Measurements from ENCODE around the gene RASL10A. TPM values are rescaled to one million over a fixed set of nuclear protein-coding genes. Genes with fewer than 3 reads are reported as not detected.

RASL10A gene
- total and polyA plus RNA-seq, 9 of the 15 experiments (the other 6 are each of a cell fraction or from before 2014, with no cell fraction given): 0.17 to 1.2 (median 0.45) TPM; not detected in 3

GRCh38 chr22:29336751-29337490 is 21.4 kb upstream of the RASL10A start:
- BruUV-seq (replicated peaks): no TSS peak

GRCh38 chr22:29335656-29336055 is 20.2 kb upstream of the RASL10A start:
- CTCF ChIA-PET (ENCODE audit: low intra/inter-chr PET ratio): no interaction called here
- Histone ChIP-seq H3K79me2 (ENCODE audit: control insufficient read depth, insufficient read depth, low read length) (no peaks in the 10 kb centered on the region), H3K4me2 (ENCODE audit: insufficient read depth, low read length) (no peak overlapping the region), H3K9ac (ENCODE audit: insufficient read depth in 1 of 2, low read depth in 2 of 2, low read length in 2 of 2) (no peak overlapping the region), H3K27ac (ENCODE audit: extremely low read depth, low read depth, low read length) (no peak overlapping the region), H3K9me3 (replicated peaks; ENCODE audit: control insufficient read depth, insufficient read depth, low read depth, low read length) (no peaks in the 10 kb centered on the region), H4K20me1 (replicated peaks; ENCODE audit: control insufficient read depth, insufficient read depth, low read length) (no peaks in the 10 kb centered on the region), H3K9me1 (ENCODE audit: control insufficient read depth, insufficient read depth, low read length) (no peaks in the 10 kb centered on the region), H2AFZ (ENCODE audit: low read depth, low read length) (no peak overlapping the region), H3K4me1 (replicated peaks in 1 of 2; ENCODE audit: control insufficient read depth in 2 of 2, insufficient read depth in 2 of 2, low read length in 2 of 2) (peaks cover 0 to 10% of the 10 kb centered on the region in 2 experiments; a peak in 2 of 5 replicates), H3K4me3 (no peak overlapping the region), H3K36me3 (ENCODE audit: control insufficient read depth, insufficient read depth, low read length) (peaks cover 54% of the 10 kb centered on the region; the same call in 2 of the 3 replicates), H3K27me3 (ENCODE audit: control insufficient read depth in 2 of 2, insufficient read depth in 2 of 2, low read length in 2 of 2) (no peaks in the 10 kb centered on the region)
- DNase-seq (ENCODE audit: extremely low read depth in 1 of 4, low spot score in 3 of 4): no peak
- BruUV-seq (replicated peaks): no TSS peak
- WGBS (ENCODE audit: insufficient coverage, low coverage, missing lambda C conversion rate): 90% methylated on average over 5 of the region's 11 CpGs
- intact Hi-C loops (cut with micrococcal nuclease) (no loop called here), in situ Hi-C loops (cut with MboI) (no loop called here)
- no peak for FAIRE-seq
- POLR2A ChIA-PET: no interaction called here
- ATAC-seq: no peak
- TF ChIP-seq SP1 (CRISPR knock-in tag; IDR thresholded peaks at IDR 0.05): no peak
- TF ChIP-seq PHF21A (IDR thresholded peaks at IDR 0.05; ENCODE audit: borderline replicate concordance, low read depth): no peak
- TF ChIP-seq ATF6 (CRISPR knock-in tag; IDR thresholded peaks at IDR 0.05): no peak
- TF ChIP-seq ZNF444 (CRISPR knock-in tag; IDR thresholded peaks at IDR 0.05): no peak
- no peak for TF ChIP-seq CSDE1 (IDR thresholded peaks at IDR 0.05)
- TF ChIP-seq ZNF384 (IDR thresholded peaks at IDR 0.05; ENCODE audit: low read depth, low read length): no peak
- TF ChIP-seq, protein P1, sequence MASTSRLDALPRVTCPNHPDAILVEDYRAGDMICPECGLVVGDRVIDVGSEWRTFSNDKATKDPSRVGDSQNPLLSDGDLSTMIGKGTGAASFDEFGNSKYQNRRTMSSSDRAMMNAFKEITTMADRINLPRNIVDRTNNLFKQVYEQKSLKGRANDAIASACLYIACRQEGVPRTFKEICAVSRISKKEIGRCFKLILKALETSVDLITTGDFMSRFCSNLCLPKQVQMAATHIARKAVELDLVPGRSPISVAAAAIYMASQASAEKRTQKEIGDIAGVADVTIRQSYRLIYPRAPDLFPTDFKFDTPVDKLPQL (IDR thresholded peaks at IDR 0.05; ENCODE audit: extremely low read depth, insufficient read length): no peak
- TF ChIP-seq PTTG1 (tag; IDR thresholded peaks at IDR 0.05; ENCODE audit: low read depth): no peak
- no peak for TF ChIP-seq MTF1 (CRISPR knock-in tag; IDR thresholded peaks at IDR 0.05; ENCODE audit: borderline replicate concordance)

More at GRCh38 chr22:29336751-29337490, 21.4 kb upstream of the RASL10A start:
- Histone ChIP-seq H3K36me3 (ENCODE audit: control insufficient read depth, insufficient read depth, low read length) (peaks cover 57% of the 10 kb centered on the region; the same call in 2 of the 3 replicates), H3K9me1 (ENCODE audit: control insufficient read depth, insufficient read depth, low read length) (no peaks in the 10 kb centered on the region), H2AFZ (ENCODE audit: low read depth, low read length) (no peak overlapping the region), H3K27me3 (ENCODE audit: control insufficient read depth in 2 of 2, insufficient read depth in 2 of 2, low read length in 2 of 2) (no peaks in the 10 kb centered on the region), H4K20me1 (replicated peaks; ENCODE audit: control insufficient read depth, insufficient read depth, low read length) (no peaks in the 10 kb centered on the region), H3K9me3 (replicated peaks; ENCODE audit: control insufficient read depth, insufficient read depth, low read depth, low read length) (no peaks in the 10 kb centered on the region), H3K4me3 (no peak overlapping the region), H3K79me2 (ENCODE audit: control insufficient read depth, insufficient read depth, low read length) (no peaks in the 10 kb centered on the region), H3K4me2 (ENCODE audit: insufficient read depth, low read length) (no peak overlapping the region), H3K9ac (ENCODE audit: insufficient read depth in 1 of 2, low read depth in 2 of 2, low read length in 2 of 2) (no peak overlapping the region), H3K4me1 (replicated peaks in 1 of 2; ENCODE audit: control insufficient read depth in 2 of 2, insufficient read depth in 2 of 2, low read length in 2 of 2) (peaks cover 0 to 2% of the 10 kb centered on the region in 2 experiments; a peak in 2 of 5 replicates), H3K27ac (ENCODE audit: extremely low read depth, low read depth, low read length) (no peak overlapping the region)
- in situ Hi-C loops (cut with MboI): no loop called here
- FAIRE-seq (no peak), ATAC-seq (no peak), DNase-seq (ENCODE audit: extremely low read depth in 1 of 4, low spot score in 3 of 4) (no peak)
- intact Hi-C loops (cut with micrococcal nuclease): no loop called here
- TF ChIP-seq, protein P2, sequence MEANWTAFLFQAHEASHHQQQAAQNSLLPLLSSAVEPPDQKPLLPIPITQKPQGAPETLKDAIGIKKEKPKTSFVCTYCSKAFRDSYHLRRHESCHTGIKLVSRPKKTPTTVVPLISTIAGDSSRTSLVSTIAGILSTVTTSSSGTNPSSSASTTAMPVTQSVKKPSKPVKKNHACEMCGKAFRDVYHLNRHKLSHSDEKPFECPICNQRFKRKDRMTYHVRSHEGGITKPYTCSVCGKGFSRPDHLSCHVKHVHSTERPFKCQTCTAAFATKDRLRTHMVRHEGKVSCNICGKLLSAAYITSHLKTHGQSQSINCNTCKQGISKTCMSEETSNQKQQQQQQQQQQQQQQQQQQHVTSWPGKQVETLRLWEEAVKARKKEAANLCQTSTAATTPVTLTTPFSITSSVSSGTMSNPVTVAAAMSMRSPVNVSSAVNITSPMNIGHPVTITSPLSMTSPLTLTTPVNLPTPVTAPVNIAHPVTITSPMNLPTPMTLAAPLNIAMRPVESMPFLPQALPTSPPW (CRISPR knock-in tag; IDR thresholded peaks at IDR 0.05): no peak
- no peak for TF ChIP-seq ZNF197 (CRISPR knock-in tag; IDR thresholded peaks at IDR 0.05; ENCODE audit: low read depth)
- 86% methylated on average over 12 of the region's 14 CpGs for WGBS (ENCODE audit: insufficient coverage, low coverage, missing lambda C conversion rate)
- ChIA-PET CTCF (ENCODE audit: low intra/inter-chr PET ratio) (no interaction called here), POLR2A (interaction anchor here (0.5 to 0.7 kb wide), 2 partner anchors 37 to 107 kb away, joined by 3 to 4 read pairs; no protein-coding TSS in a partner anchor)

Measured in K562 (cell line).